Spleen (tissue), 7 donors: ENCODE data around the gene EME1.

ENCODE experiments used
- CTCF ChIP-seq, 11 experiments: fragments of 200-600 bp in 7 of 11; fragments of 450-650 bp in 4 of 11; sonication (generic) in 4 of 11; IDR thresholded peaks in 8 of 11; conservative IDR thresholded peaks in 3 of 11; 1 replicate in 7 of 11; 2 replicates in 4 of 11; pipeline versions ENCODE4 v1.4.0 to v1.8.0; 2016 to 2021; ENCODE audit warnings: antibody characterized with exemption in 11 of 11, inconsistent platforms in 4 of 11, mild to moderate bottlenecking in 1 of 11
- POLR2A ChIP-seq, 3 donors: fragments of 450-650 bp; IDR thresholded peaks; one replicate each; pipeline ENCODE4 v1.5.1; 2017; ENCODE audit warnings: antibody characterized with exemption in 3 of 3, mild to moderate bottlenecking in 1 of 3
- donor health status: DM: no; HTN: no; CAD: no; lungs with moderate emphysema.
- donor health status: DM: no; HTN: no; CAD: no.
- donor health status: DM: no; HTN: no; CAD: no.

- TF ChIP-seq CTCF (IDR thresholded peaks at IDR 0.05 in 8 of 11, conservative IDR thresholded peaks at IDR 0.05 in 3 of 11) (no peak), POLR2A (IDR thresholded peaks at IDR 0.05) (no peak)
Observed at GRCh38 chr17:50360486-50361115, 12.4 kb upstream of the EME1 start.
